HL-60 (cell line): ENCODE results near the gene MTMR3.

ENCODE experiments used
- DNase-seq, 2 experiments: peaks; one replicate each; pipeline ENCODE4 v3.0.0-alpha.2; 2010 to 2020; ENCODE audit warnings: low read depth in 1 of 2, low spot score in 1 of 2
- H3K27ac ChIP-seq: fragments of 250-450 bp; sonication (Bioruptor Pico); replicated peaks from 2 replicates; pipeline ENCODE4 v1.5.1; 2020; ENCODE audit warnings: mild to moderate bottlenecking, moderate library complexity
- H3K27me3 ChIP-seq: fragments of 250-450 bp; sonication (Bioruptor Pico); 2 replicates; pipeline ENCODE4 v1.5.1; 2021; ENCODE audit warnings: mild to moderate bottlenecking, moderate library complexity; ENCODE audit not compliant: insufficient read depth, poor library complexity, severe bottlenecking
- H3K4me3 ChIP-seq: replicated peaks from 2 replicates; pipeline ENCODE4 v1.5.1; 2011; ENCODE audit warnings: mild to moderate bottlenecking, control low read depth, low read length; ENCODE audit not compliant: insufficient read depth
- CTCF ChIP-seq: IDR thresholded peaks from one replicate; pipeline ENCODE4 v1.5.1; 2011; ENCODE audit warnings: low read length, control low read depth, inconsistent platforms; ENCODE audit not compliant: insufficient read depth
- GABPA ChIP-seq: IDR thresholded peaks from 2 replicates; pipeline ENCODE4 v1.6.1; 2012; ENCODE audit warnings: low read depth
- POLR2AphosphoS5 ChIP-seq: IDR thresholded peaks from 2 replicates; pipeline ENCODE4 v1.6.1; 2012; ENCODE audit warnings: low read depth
- REST ChIP-seq: IDR thresholded peaks from 2 replicates; pipeline ENCODE4 v1.6.1; 2012; ENCODE audit warnings: low read depth; ENCODE audit not compliant: insufficient replicate concordance
- SPI1 ChIP-seq: IDR thresholded peaks from 2 replicates; pipeline ENCODE4 v1.6.1; 2012; ENCODE audit warnings: low read depth, mild to moderate bottlenecking, borderline replicate concordance

Gene MTMR3

GRCh38 chr22:29933619-29934018 is 50.6 kb downstream of the MTMR3 start:
- TF ChIP-seq REST, result no peak
- no peak for TF ChIP-seq SPI1
- no peak for TF ChIP-seq CTCF
- H3K4me3 ChIP-seq, result no peak overlapping the region

GRCh38 chr22:29934596-29934995 is 51.6 kb downstream of the MTMR3 start:
- Histone ChIP-seq H3K27ac (no peak overlapping the region), H3K27me3 (no peaks in the 10 kb centered on the region), H3K4me3 (no peak overlapping the region)
- DNase-seq, result no peak
- TF ChIP-seq REST (no peak), SPI1 (no peak), GABPA (no peak), POLR2AphosphoS5 (no peak), CTCF (no peak)

More at GRCh38 chr22:29933619-29934018, 50.6 kb downstream of the MTMR3 start:
- DNase-seq, result no peak
- H3K27ac ChIP-seq, result no peak overlapping the region
- H3K27me3 ChIP-seq, result no peaks in the 10 kb centered on the region

- Histone ChIP-seq H3K27me3 (no peaks in the 10 kb centered on the region), H3K27ac (no peak overlapping the region), H3K4me3 (no peak overlapping the region)
- TF ChIP-seq POLR2AphosphoS5 (no peak), REST (no peak), GABPA (no peak)
- no peak for DNase-seq
Measured at GRCh38 chr22:29936186-29936585, 53.2 kb downstream of the MTMR3 start.

GRCh38 chr22:29937940-29938693 is 55.1 kb downstream of the MTMR3 start:
- H3K27ac ChIP-seq, result no peak overlapping the region
- H3K4me3 ChIP-seq, result no peak overlapping the region
- no peaks in the 10 kb centered on the region for H3K27me3 ChIP-seq
- TF ChIP-seq GABPA (no peak), SPI1 (no peak), REST (no peak), POLR2AphosphoS5 (no peak), CTCF (no peak)
- DNase-seq, result no peak
